Fibroblast of mammary gland (primary cell): ENCODE results near the gene RTCB.

Experiments used
- DNase-seq: peaks from one replicate; pipeline ENCODE4 v3.0.0-alpha.2; 2010; ENCODE audit warnings: low read depth
- H3K4me3 ChIP-seq: 2 replicates; pipeline ENCODE4 v1.5.1; 2011; ENCODE audit warnings: low read depth, mild to moderate bottlenecking, low read length, moderate library complexity; ENCODE audit not compliant: control insufficient read depth
- CTCF ChIP-seq: conservative IDR thresholded peaks from 2 replicates; pipeline ENCODE4 v1.5.1; 2011; ENCODE audit warnings: low read depth, low read length, inconsistent platforms; ENCODE audit not compliant: control insufficient read depth, insufficient read depth

RTCB gene

GRCh38 chr22:32426881-32427280, 14.8 kb upstream of the RTCB start:
- no peak for TF ChIP-seq CTCF
- H3K4me3 ChIP-seq = no peak overlapping the region
- no peak for DNase-seq

- TF ChIP-seq CTCF = no peak
- no peak for DNase-seq
- no peak overlapping the region for H3K4me3 ChIP-seq
These were observed 11.6 kb upstream of the RTCB start for GRCh38 chr22:32423664-32424063.

GRCh38 chr22:32422062-32422461, 10.0 kb upstream of the RTCB start:
- no peak overlapping the region for H3K4me3 ChIP-seq
- no peak for DNase-seq
- no peak for TF ChIP-seq CTCF

DNA sequence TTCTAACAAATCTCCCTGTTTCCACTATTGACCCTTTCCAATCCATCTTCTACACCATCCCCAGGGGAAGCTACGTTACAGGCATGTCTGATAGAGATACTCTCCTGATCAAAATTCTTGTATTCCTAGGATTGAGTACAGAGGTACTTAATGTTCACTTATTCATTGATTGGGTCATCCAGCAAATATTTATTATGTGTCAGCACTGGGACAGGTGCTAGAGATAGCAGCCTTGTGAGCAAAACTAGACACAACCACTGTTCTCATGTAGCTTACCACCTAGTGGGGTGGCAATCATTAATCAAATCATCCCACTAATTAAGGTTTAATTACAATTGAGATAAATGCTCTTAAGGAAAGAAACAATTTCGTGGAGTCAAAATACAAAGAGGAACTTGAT, 9.4 kb upstream of the RTCB start:
- H3K4me3 ChIP-seq = no peak overlapping the region
- no peak for DNase-seq

GRCh38 chr22:32417906-32418305, 5.9 kb upstream of the RTCB start:
- no peak for DNase-seq
- TF ChIP-seq CTCF = no peak
- no peak overlapping the region for H3K4me3 ChIP-seq

More for the DNA sequence above, 9.4 kb upstream of the RTCB start:
- no peak for TF ChIP-seq CTCF

DNA sequence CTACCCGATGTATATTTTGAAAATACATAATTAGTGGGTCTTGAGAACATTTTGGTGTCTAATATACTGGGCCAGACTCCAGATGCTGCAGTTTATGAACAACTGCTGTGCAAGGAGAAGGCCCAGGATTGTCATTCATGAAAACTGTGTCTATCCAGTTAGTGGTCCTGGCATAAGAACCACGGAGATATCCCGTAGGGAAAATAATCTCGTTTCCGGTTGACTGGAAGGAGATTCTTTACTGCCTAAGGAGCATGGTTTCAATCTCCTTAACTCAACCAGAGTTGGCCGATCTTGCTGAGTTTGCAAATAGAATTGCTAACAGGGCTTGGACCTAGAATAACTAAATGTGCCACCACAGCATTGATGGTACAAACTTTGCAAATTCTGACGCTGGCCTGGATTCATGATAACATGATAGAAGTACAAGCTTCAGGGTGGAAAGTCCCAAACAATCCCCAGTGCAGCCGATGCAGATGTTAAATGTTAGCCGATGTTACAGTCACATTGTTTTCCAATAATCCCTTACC, 4.6 kb upstream of the RTCB start:
- no peak for DNase-seq
- no peak for TF ChIP-seq CTCF
- H3K4me3 ChIP-seq = no peak overlapping the region

DNA sequence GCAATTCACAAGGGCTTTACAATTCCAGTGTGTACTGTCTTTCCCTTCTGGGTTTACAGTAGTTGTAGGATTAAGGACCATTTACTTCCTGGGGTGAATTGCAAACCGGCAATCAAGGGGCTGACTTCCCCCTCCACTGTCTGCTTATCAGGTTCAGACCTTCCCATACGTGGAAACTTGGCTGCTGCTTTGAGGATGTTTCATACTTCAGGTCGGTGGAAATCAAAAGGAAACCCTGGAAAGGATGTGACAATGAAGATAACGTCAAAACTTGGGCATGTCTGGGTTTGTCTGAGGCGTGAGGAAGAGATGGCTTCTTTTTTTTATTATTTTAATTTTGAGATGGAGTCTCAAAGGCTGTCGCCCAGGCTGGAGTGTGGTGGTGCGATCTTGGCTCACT, 2.1 kb upstream of the RTCB start:
- no peak overlapping the region for H3K4me3 ChIP-seq
- no peak for DNase-seq
- no peak for TF ChIP-seq CTCF
